HepG2 (cell line): Measurements from ENCODE around the gene PCNT. TPM values are rescaled to one million over a fixed set of nuclear protein-coding genes. Genes with fewer than 3 reads are reported as not detected.

Experiments used
- ATAC-seq: fragments of 200-7000 bp; cut with Tn5 transposase; 3 replicates; pipeline ENCODE4 v1.9.1; 2020; ENCODE audit warnings: mild to moderate bottlenecking, moderate library complexity
- BruUV-seq: library from RNA; stranded (reverse); fragments of 400-500 nt; replicated peaks from 2 replicates; lab custom pipeline; 2021; lab: Mats Ljungman, UMichigan
- CTCF ChIA-PET: fragments of 300-600 bp; formaldehyde crosslinking; extraction: SDS; loops from one replicate; lab custom pipeline; 2021; ENCODE audit warnings: low total read pairs, inconsistent platforms, low intra/inter-chr PET ratio; lab: Yijun Ruan, JAX
- POLR2A ChIA-PET: fragments of 350-600 bp; sonication (Branson Sonifier 250); formaldehyde crosslinking; loops from one replicate; lab custom pipeline; 2020; ENCODE audit warnings: antibody characterized with exemption, inconsistent platforms; lab: Yijun Ruan, JAX
- DNase-seq: peaks from one replicate; pipeline ENCODE4 v3.0.0-alpha.2; 2015; ENCODE audit warnings: low spot score
- FAIRE-seq: peaks from 3 replicates; lab custom pipeline; 2011; peaks lifted over from hg19 to GRCh38; lab: Jason Lieb, UNC
- H2AFZ ChIP-seq: one replicate; pipeline ENCODE4 v1.6.1; 2011; ENCODE audit warnings: low read length, inconsistent platforms
- H3K27ac ChIP-seq: fragments of 300-600 bp; 3 replicates; pipeline ENCODE4 v1.8.0; 2011; ENCODE audit warnings: mixed run types, mild to moderate bottlenecking, mixed read lengths, low read length, inconsistent platforms; ENCODE audit not compliant: insufficient read depth; ENCODE audit errors: extremely low read length
- H3K27me3 ChIP-seq, 2 experiments: fragments of 200-600 bp in 1 of 2; 2 replicates in 1 of 2; 3 replicates in 1 of 2; pipeline versions ENCODE4 v1.6.0 to v1.8.0; 2011; ENCODE audit warnings: low read length in 2 of 2, mild to moderate bottlenecking in 2 of 2, moderate library complexity in 2 of 2, inconsistent platforms in 1 of 2; ENCODE audit not compliant: insufficient read depth in 2 of 2, control insufficient read depth in 1 of 2
- H3K36me3 ChIP-seq, 2 experiments: fragments of 200-600 bp in 1 of 2; replicated peaks in 1 of 2; 2 replicates in 1 of 2; 3 replicates in 1 of 2; pipeline versions ENCODE4 v1.5.1 to v1.8.0; 2011; ENCODE audit warnings: low read length in 2 of 2, inconsistent platforms in 1 of 2; ENCODE audit not compliant: insufficient read depth in 2 of 2, control insufficient read depth in 1 of 2
- H3K4me1 ChIP-seq: 2 replicates; pipeline ENCODE4 v1.5.1; 2012; ENCODE audit warnings: low read length, inconsistent platforms; ENCODE audit not compliant: insufficient read depth
- H3K4me2 ChIP-seq: 2 replicates; pipeline ENCODE4 v1.6.0; 2011; ENCODE audit warnings: low read depth, low read length, inconsistent platforms
- H3K4me3 ChIP-seq, 3 experiments: fragments of 200-600 bp in 1 of 3; sonication (generic), shearing (Covaris generic) in 1 of 3; replicated peaks in 1 of 3; 2 replicates each; pipeline ENCODE4 v1.5.1; 2011 to 2016; ENCODE audit warnings: low read length in 3 of 3, inconsistent platforms in 2 of 3, low read depth in 2 of 3, mild to moderate bottlenecking in 2 of 3, control low read depth in 1 of 3, mixed read lengths in 1 of 3; ENCODE audit not compliant: insufficient read depth in 1 of 3
- H3K79me2 ChIP-seq: one replicate; pipeline ENCODE4 v1.6.1; 2011; ENCODE audit warnings: low read length, inconsistent platforms; ENCODE audit not compliant: insufficient read depth
- H3K9ac ChIP-seq: 2 replicates; pipeline ENCODE4 v1.6.0; 2011; ENCODE audit warnings: mild to moderate bottlenecking, low read depth, low read length, inconsistent platforms; ENCODE audit not compliant: insufficient read depth
- H3K9me3 ChIP-seq: 2 replicates; pipeline ENCODE4 v1.5.1; 2012; ENCODE audit warnings: mild to moderate bottlenecking, low read length
- H4K20me1 ChIP-seq: 2 replicates; pipeline ENCODE4 v1.6.0; 2011; ENCODE audit warnings: inconsistent platforms, mild to moderate bottlenecking, low read length, moderate library complexity; ENCODE audit not compliant: insufficient read depth
- AGO2 ChIP-seq: fragments of 200-400 bp; formaldehyde crosslinking; optimal IDR thresholded peaks from 2 replicates; pipeline ENCODE3; 2017; ENCODE audit warnings: mild to moderate bottlenecking, low read depth, low read length, moderate library complexity
- BRF2 ChIP-seq: sonication (generic); formaldehyde crosslinking; IDR thresholded peaks from 2 replicates; pipeline ENCODE4 v1.8.1; 2022; ENCODE audit warnings: mild to moderate bottlenecking, missing genetic modification reagents
- E2F2 ChIP-seq: sonication (generic); formaldehyde crosslinking; IDR thresholded peaks from 2 replicates; pipeline ENCODE4 v1.4.0; 2020; ENCODE audit warnings: missing genetic modification reagents, borderline replicate concordance
- IRX3 ChIP-seq: sonication (generic); formaldehyde crosslinking; IDR thresholded peaks from 2 replicates; pipeline ENCODE4 v1.8.1; 2023; ENCODE audit warnings: mild to moderate bottlenecking, low read depth, missing genetic modification reagents, borderline replicate concordance
- MAF1 ChIP-seq: sonication (generic); formaldehyde crosslinking; IDR thresholded peaks from 2 replicates; pipeline ENCODE4 v1.5.0; 2020; ENCODE audit warnings: missing genetic modification reagents, borderline replicate concordance
- PHF20 ChIP-seq: sonication (generic); formaldehyde crosslinking; IDR thresholded peaks from 2 replicates; pipeline ENCODE4 v1.5.0; 2020; ENCODE audit warnings: mild to moderate bottlenecking, missing genetic modification reagents
- SYNCRIP ChIP-seq: fragments of 200-400 bp; formaldehyde crosslinking; IDR thresholded peaks from 2 replicates; pipeline ENCODE4 v1.6.1; 2018; ENCODE audit warnings: mild to moderate bottlenecking, low read depth, low read length; ENCODE audit not compliant: insufficient read depth
- TAF15 ChIP-seq: fragments of 200-400 bp; formaldehyde crosslinking; IDR thresholded peaks from one replicate; pipeline ENCODE4 v1.6.1; 2018; ENCODE audit warnings: mild to moderate bottlenecking, low read depth, low read length; ENCODE audit not compliant: poor library complexity, severe bottlenecking
- ZFYVE20 ChIP-seq: sonication (generic); formaldehyde crosslinking; IDR thresholded peaks from 2 replicates; pipeline ENCODE4 v1.8.0; 2023; ENCODE audit warnings: low read depth, mild to moderate bottlenecking, moderate library complexity, missing genetic modification reagents, borderline replicate concordance
- ZNF124 ChIP-seq: sonication (generic); formaldehyde crosslinking; IDR thresholded peaks from 2 replicates; pipeline ENCODE4 v1.4.0; 2020; ENCODE audit warnings: missing genetic modification reagents
- ZNF33B ChIP-seq: sonication (generic); formaldehyde crosslinking; IDR thresholded peaks from 2 replicates; pipeline ENCODE4 v1.5.1; 2020; ENCODE audit warnings: mild to moderate bottlenecking, missing genetic modification reagents
- ZNF720 ChIP-seq: sonication (generic); formaldehyde crosslinking; IDR thresholded peaks from 2 replicates; pipeline ENCODE4 v1.4.0; 2020; ENCODE audit warnings: missing genetic modification reagents
- ZNF724P ChIP-seq: sonication (generic); formaldehyde crosslinking; IDR thresholded peaks from 2 replicates; pipeline ENCODE4 v1.8.0; 2022; ENCODE audit warnings: missing genetic modification reagents, borderline replicate concordance
- whole genome bisulfite sequencing: methylation state at CpG from one replicate; pipeline ENCODE4 v1.1.6; 2017; ENCODE audit warnings: low lambda C conversion rate; 5-methylcytosine and 5-hydroxymethylcytosine counted together
- in situ Hi-C: cut with HindIII; loops from 2 replicates; pipeline ENCODE4 v1.10.0; 2017; ENCODE audit warnings: low pct_unique_long_range_greater_than_20kb; ENCODE audit not compliant: extremely low pct_ligation_motif_present
- intact Hi-C: fragments of 100-400 bp; cut with micrococcal nuclease; formaldehyde crosslinking; loops from one replicate; pipeline ENCODE4 v1.10.0; 2022; ENCODE audit not compliant: unreplicated experiment
- polyA plus RNA-seq, 8 experiments: library from polyadenylated mRNA; depleted of rRNA in 3 of 8; stranded (reverse) in 7 of 8; unstranded in 1 of 8; fragments of >200 nt; fragmentation: Illumina TruSeq in 4 of 8; extraction: Trizol in 4 of 8; gene quantifications; 2 replicates each; pipeline versions ENCODE4 v1.2.1 to v1.2.3, GENCODE V29; 2011 to 2016; ENCODE audit warnings: low read depth in 4 of 8, missing spikeins in 1 of 8, mixed read lengths in 1 of 8; ENCODE audit not compliant: insufficient read depth in 1 of 8
- total RNA-seq, 5 experiments: library from RNA; depleted of rRNA; stranded (reverse); fragments of >200 nt; fragmentation: Illumina TruSeq; extraction: Trizol; gene quantifications; 2 replicates each; pipeline ENCODE4 v1.2.3, GENCODE V29; 2016; ENCODE audit warnings: low read depth in 1 of 5

The PCNT gene
- total and polyA plus RNA-seq, 2 of the 13 experiments (the other 11 are each of a cell fraction or from before 2014, with no cell fraction given) = 5.6 to 12.4 TPM

- POLR2A ChIA-PET = no interaction called here
- TF ChIP-seq SYNCRIP = no peak
- TF ChIP-seq IRX3 (CRISPR knock-in tag) = no peak
- no peak for TF ChIP-seq TAF15
- no peak for TF ChIP-seq ZNF124 (CRISPR knock-in tag)
- no peak for TF ChIP-seq PHF20 (CRISPR knock-in tag)
- no peak for TF ChIP-seq ZNF720 (CRISPR knock-in tag)
- no peak for TF ChIP-seq ZNF724P (CRISPR knock-in tag)
- no peak for TF ChIP-seq AGO2
- TF ChIP-seq ZNF33B (CRISPR knock-in tag) = no peak
- TF ChIP-seq MAF1 (CRISPR knock-in tag) = no peak
- TF ChIP-seq BRF2 (CRISPR knock-in tag) = no peak
- TF ChIP-seq E2F2 = no peak
- no peak for TF ChIP-seq ZFYVE20
- no peak for DNase-seq
- no peaks in the 10 kb centered on the region; the same call in 1 of the 2 replicates for H4K20me1 ChIP-seq
- H3K4me2 ChIP-seq = no peak overlapping the region
- no peaks in the 10 kb centered on the region for H3K9me3 ChIP-seq
- H3K79me2 ChIP-seq = peaks cover 6% of the 10 kb centered on the region
- H3K9ac ChIP-seq = no peak overlapping the region
- no peaks in the 10 kb centered on the region for H3K27me3 ChIP-seq
- in situ Hi-C loops = no loop called here
- no peak overlapping the region for H2AFZ ChIP-seq
- 96% methylated on average over 11 of the region's 14 CpGs for WGBS
- peaks cover 26 to 54% of the 10 kb centered on the region in 2 experiments for H3K36me3 ChIP-seq
- no peaks in the 10 kb centered on the region for H3K4me1 ChIP-seq
- CTCF ChIA-PET = no interaction called here
- no peak for ATAC-seq
- no peak overlapping the region for H3K4me3 ChIP-seq
- BruUV-seq = no TSS peak
- FAIRE-seq = no peak
- H3K27ac ChIP-seq = no peak overlapping the region
- intact Hi-C loops = no loop called here
These were observed 21.9 kb downstream of the PCNT start for GRCh38 chr21:46345861-46346260.
